DOHH2 (cell line): ENCODE measurements around the gene SLC16A4.

Experiments used
- CTCF ChIP-seq: fragments of 200-600 bp; sonication (generic); IDR thresholded peaks from one replicate; pipeline ENCODE4 v1.5.1; 2014; ENCODE audit warnings: antibody characterized with exemption, mild to moderate bottlenecking, low read depth, low read length; ENCODE audit not compliant: poor library complexity, severe bottlenecking
- EZH2phosphoT487 ChIP-seq: fragments of 200-600 bp; sonication (generic); IDR thresholded peaks from 2 replicates; pipeline ENCODE4 v1.6.1; 2017; ENCODE audit warnings: borderline replicate concordance, mild to moderate bottlenecking, antibody characterized with exemption, low read length, moderate library complexity, mixed read lengths

- TF ChIP-seq CTCF (no peak), EZH2phosphoT487 (no peak)
Observed at GRCh38 chr1:110418729-110419128, 27.9 kb upstream of the SLC16A4 start.
